Transverse colon (tissue), 4 donors: ENCODE data around the gene ACOT4.

Source experiments
- EP300 ChIP-seq: sonication (generic); formaldehyde crosslinking; IDR thresholded peaks from one replicate; pipeline ENCODE4 v1.6.1; 2017; ENCODE audit warnings: antibody characterized with exemption, low read depth
- POLR2A ChIP-seq: fragments of 450-650 bp; IDR thresholded peaks from one replicate; pipeline ENCODE4 v1.6.1; 2016; ENCODE audit warnings: antibody characterized with exemption, mild to moderate bottlenecking, moderate library complexity
- POLR2AphosphoS5 ChIP-seq, 3 donors: sonication (generic); formaldehyde crosslinking; IDR thresholded peaks; one replicate each; pipeline ENCODE4 v1.6.1; 2016; ENCODE audit warnings: antibody characterized with exemption in 3 of 3
- TF ChIP-seq, protein P1 (sequence below), 5 experiments: fragments of 200-600 bp in 3 of 5; fragments of 450-650 bp in 2 of 5; sonication (generic) in 3 of 5; IDR thresholded peaks; 1 replicate in 2 of 5; 2 replicates in 3 of 5; pipeline ENCODE4 v1.5.1; 2016 to 2017; ENCODE audit warnings: antibody characterized with exemption in 5 of 5, inconsistent platforms in 3 of 5, mild to moderate bottlenecking in 2 of 5, moderate library complexity in 1 of 5

DNA sequence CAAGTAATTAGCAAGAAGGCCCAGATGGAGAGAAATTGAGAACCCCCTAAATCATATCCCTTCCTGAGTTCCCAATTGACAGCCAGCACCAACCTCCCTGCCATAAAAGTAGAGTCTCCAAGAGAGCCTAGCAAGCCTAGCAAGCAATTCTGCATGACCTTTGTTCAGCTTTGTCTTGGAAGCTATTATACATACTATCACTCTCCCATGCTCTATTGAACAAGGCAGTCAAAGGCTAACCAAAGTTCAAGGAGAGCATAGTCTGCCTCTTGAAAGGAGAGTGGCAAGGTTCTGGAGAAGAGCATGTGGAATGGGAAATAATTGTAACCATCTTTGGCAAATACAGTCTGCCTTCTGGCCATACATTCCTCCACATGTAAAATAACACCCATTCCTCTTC is 7.8 kb downstream of the ACOT4 start:
- TF ChIP-seq, protein P1, sequence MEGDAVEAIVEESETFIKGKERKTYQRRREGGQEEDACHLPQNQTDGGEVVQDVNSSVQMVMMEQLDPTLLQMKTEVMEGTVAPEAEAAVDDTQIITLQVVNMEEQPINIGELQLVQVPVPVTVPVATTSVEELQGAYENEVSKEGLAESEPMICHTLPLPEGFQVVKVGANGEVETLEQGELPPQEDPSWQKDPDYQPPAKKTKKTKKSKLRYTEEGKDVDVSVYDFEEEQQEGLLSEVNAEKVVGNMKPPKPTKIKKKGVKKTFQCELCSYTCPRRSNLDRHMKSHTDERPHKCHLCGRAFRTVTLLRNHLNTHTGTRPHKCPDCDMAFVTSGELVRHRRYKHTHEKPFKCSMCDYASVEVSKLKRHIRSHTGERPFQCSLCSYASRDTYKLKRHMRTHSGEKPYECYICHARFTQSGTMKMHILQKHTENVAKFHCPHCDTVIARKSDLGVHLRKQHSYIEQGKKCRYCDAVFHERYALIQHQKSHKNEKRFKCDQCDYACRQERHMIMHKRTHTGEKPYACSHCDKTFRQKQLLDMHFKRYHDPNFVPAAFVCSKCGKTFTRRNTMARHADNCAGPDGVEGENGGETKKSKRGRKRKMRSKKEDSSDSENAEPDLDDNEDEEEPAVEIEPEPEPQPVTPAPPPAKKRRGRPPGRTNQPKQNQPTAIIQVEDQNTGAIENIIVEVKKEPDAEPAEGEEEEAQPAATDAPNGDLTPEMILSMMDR (IDR thresholded peaks at IDR 0.05) = no peak
- TF ChIP-seq POLR2AphosphoS5 (IDR thresholded peaks at IDR 0.05) (no peak), POLR2A (no peak), EP300 (no peak)
